K562 (cell line): ENCODE measurements around the gene CRYBB2. TPM values are rescaled to one million over a fixed set of nuclear protein-coding genes. Genes with fewer than 3 reads are reported as not detected.

Experiments used
- ATAC-seq: fragments of 200-7000 bp; cut with Tn5 transposase; 3 replicates; pipeline ENCODE4 v1.9.1; 2020; ENCODE audit warnings: moderate library complexity
- BruUV-seq: library from RNA; stranded (reverse); fragments of 400-500 nt; replicated peaks from 2 replicates; lab custom pipeline; 2021; lab: Mats Ljungman, UMichigan
- CTCF ChIA-PET: fragments of 300-600 bp; formaldehyde crosslinking; extraction: SDS; loops from one replicate; lab custom pipeline; 2021; ENCODE audit warnings: low intra/inter-chr PET ratio; lab: Yijun Ruan, JAX
- POLR2A ChIA-PET: fragments of 300-600, 350-650 bp; sonication (Branson Sonifier 250); formaldehyde crosslinking; extraction: SDS; loops from one replicate; lab custom pipeline; 2021; ENCODE audit warnings: antibody characterized with exemption, inconsistent platforms; lab: Yijun Ruan, JAX
- DNase-seq, 4 experiments: peaks; one replicate each; pipeline versions ENCODE4 v3.0.0 to v3.0.0-alpha.2; 2011 to 2018; ENCODE audit warnings: low spot score in 3 of 4, mixed read lengths in 3 of 4; ENCODE audit errors: extremely low read depth in 1 of 4
- FAIRE-seq: peaks from 2 replicates; lab custom pipeline; 2011; peaks lifted over from hg19 to GRCh38; lab: Jason Lieb, UNC
- H2AFZ ChIP-seq: 2 replicates; pipeline ENCODE4 v1.6.0; 2011; ENCODE audit warnings: low read depth, low read length, control low read depth, inconsistent platforms
- H3K27ac ChIP-seq: fragments of 200-600 bp; 3 replicates; pipeline ENCODE4 v1.8.0; 2011; ENCODE audit warnings: low read depth, mild to moderate bottlenecking, control low read depth, inconsistent platforms, low read length, moderate library complexity, mixed read lengths; ENCODE audit errors: extremely low read depth
- H3K27me3 ChIP-seq, 2 experiments: fragments of 300-600 bp in 1 of 2; 2 replicates in 1 of 2; 3 replicates in 1 of 2; pipeline versions ENCODE4 v1.6.0 to v1.8.0; 2011; ENCODE audit warnings: inconsistent platforms in 2 of 2, low read length in 2 of 2, mild to moderate bottlenecking in 1 of 2, mixed read lengths in 1 of 2, moderate library complexity in 1 of 2; ENCODE audit not compliant: control insufficient read depth in 2 of 2, insufficient read depth in 2 of 2
- H3K36me3 ChIP-seq: fragments of 300-600 bp; 3 replicates; pipeline ENCODE4 v1.8.0; 2011; ENCODE audit warnings: mild to moderate bottlenecking, low read length, inconsistent platforms; ENCODE audit not compliant: control insufficient read depth, insufficient read depth
- H3K4me1 ChIP-seq, 2 experiments: fragments of 200-600 bp in 1 of 2; replicated peaks in 1 of 2; 2 replicates in 1 of 2; 3 replicates in 1 of 2; pipeline versions ENCODE4 v1.5.1 to v1.8.0; 2011; ENCODE audit warnings: inconsistent platforms in 2 of 2, low read length in 2 of 2, mild to moderate bottlenecking in 1 of 2, mixed read lengths in 1 of 2, moderate library complexity in 1 of 2; ENCODE audit not compliant: control insufficient read depth in 2 of 2, insufficient read depth in 2 of 2
- H3K4me2 ChIP-seq: 2 replicates; pipeline ENCODE4 v1.6.1; 2011; ENCODE audit warnings: low read length, control low read depth, inconsistent platforms, mixed read lengths; ENCODE audit not compliant: insufficient read depth
- H3K4me3 ChIP-seq: fragments of 200-600 bp; sonication (generic), shearing (Covaris generic); 2 replicates; pipeline ENCODE4 v1.5.1; 2016; ENCODE audit warnings: control low read depth, inconsistent platforms
- H3K79me2 ChIP-seq: fragments of 200-600 bp; 3 replicates; pipeline ENCODE4 v1.8.0; 2011; ENCODE audit warnings: low read length, inconsistent platforms; ENCODE audit not compliant: control insufficient read depth, insufficient read depth
- H3K9ac ChIP-seq, 2 experiments: 2 replicates each; pipeline versions ENCODE4 v1.6.0 to v1.6.1; 2011; ENCODE audit warnings: low read depth in 2 of 2, low read length in 2 of 2, control low read depth in 1 of 2, inconsistent platforms in 1 of 2, mild to moderate bottlenecking in 1 of 2, mixed read lengths in 1 of 2; ENCODE audit not compliant: insufficient read depth in 1 of 2
- H3K9me1 ChIP-seq: one replicate; pipeline ENCODE4 v1.6.0; 2011; ENCODE audit warnings: inconsistent platforms, mild to moderate bottlenecking, low read length, moderate library complexity; ENCODE audit not compliant: control insufficient read depth, insufficient read depth
- H3K9me3 ChIP-seq: replicated peaks from 2 replicates; pipeline ENCODE4 v1.5.1; 2011; ENCODE audit warnings: low read depth, low read length, inconsistent platforms; ENCODE audit not compliant: control insufficient read depth, insufficient read depth
- H4K20me1 ChIP-seq: replicated peaks from 2 replicates; pipeline ENCODE4 v1.6.1; 2011; ENCODE audit warnings: low read length, inconsistent platforms, mixed read lengths; ENCODE audit not compliant: control insufficient read depth, insufficient read depth
- GTF3C2 ChIP-seq: IDR thresholded peaks from 3 replicates; pipeline ENCODE4 v1.6.1; 2011; ENCODE audit warnings: borderline replicate concordance, mild to moderate bottlenecking, moderate library complexity; ENCODE audit not compliant: insufficient read length; ENCODE audit errors: extremely low read depth
- NR4A1 ChIP-seq, 2 experiments: fragments of 250-450 bp in 1 of 2; fragments of 450-650 bp in 1 of 2; sonication (Bioruptor Pico) in 1 of 2; IDR thresholded peaks; 2 replicates each; pipeline versions ENCODE4 v1.4.0 to v1.6.1; 2016 to 2020; ENCODE audit warnings: mild to moderate bottlenecking in 2 of 2, missing compliant biosample characterization in 1 of 2, missing genetic modification characterization in 1 of 2, moderate library complexity in 1 of 2
- SRF ChIP-seq, 2 experiments: fragments of 250-450, 450-650 bp in 1 of 2; sonication (Bioruptor Pico) in 1 of 2; sonication (generic) in 1 of 2; formaldehyde crosslinking; IDR thresholded peaks; 2 replicates each; pipeline versions ENCODE4 v1.5.0 to v1.5.1; 2020 to 2022; ENCODE audit warnings: mild to moderate bottlenecking in 1 of 2, missing genetic modification reagents in 1 of 2
- ZNF253 ChIP-seq: fragments of 250-450 bp; sonication (Bioruptor Pico); conservative IDR thresholded peaks from 2 replicates; pipeline ENCODE4 v1.6.1; 2021; ENCODE audit warnings: mild to moderate bottlenecking
- ZNF280B ChIP-seq: fragments of 250-450 bp; sonication (Bioruptor Pico); IDR thresholded peaks from 2 replicates; pipeline ENCODE4 v1.5.1; 2021; ENCODE audit warnings: mild to moderate bottlenecking
- ZNF583 ChIP-seq: fragments of 250-450 bp; sonication (Bioruptor Pico); IDR thresholded peaks from 2 replicates; pipeline ENCODE4 v1.4.0; 2020
- WGBS: fragments of 100-300 bp; shearing (Covaris generic); methylation state at CpG from one replicate; pipeline ENCODE4 v1.1.6; 2016; ENCODE audit warnings: low coverage, mixed read lengths; ENCODE audit not compliant: insufficient coverage; ENCODE audit errors: missing lambda C conversion rate; 5-methylcytosine and 5-hydroxymethylcytosine counted together
- in situ Hi-C: fragments of 300-500 bp; cut with MboI; formaldehyde crosslinking; loops from 4 replicates; pipeline ENCODE4 v1.15.0; 2018; ENCODE audit warnings: inconsistent platforms, mixed read lengths
- intact Hi-C: fragments of 100-400 bp; cut with micrococcal nuclease; formaldehyde crosslinking; loops from 2 replicates; pipeline ENCODE4 v1.14.2; 2022
- polyA plus RNA-seq, 8 experiments: library from polyadenylated mRNA; depleted of rRNA in 4 of 8; stranded (reverse) in 5 of 8; unstranded in 3 of 8; fragments of >200 nt; fragmentation: Nextera tagmentation in 2 of 8; fragmentation: Illumina TruSeq in 1 of 8; extraction: Ambion mirVana in 2 of 8; extraction: Trizol in 1 of 8; gene quantifications; 2 replicates each; pipeline versions ENCODE4 v1.2.1 to v1.2.3, GENCODE V29; 2011 to 2014; ENCODE audit warnings: inconsistent platforms in 1 of 8, missing spikeins in 1 of 8
- total RNA-seq, 7 experiments: library from RNA; depleted of rRNA in 6 of 7; stranded (reverse); fragments of >200 nt in 6 of 7; fragmentation: Illumina TruSeq in 2 of 7; extraction: Trizol in 2 of 7; gene quantifications; 2 replicates each; pipeline versions ENCODE4 v1.2.1 to v1.2.3, GENCODE V29; 2011 to 2021; ENCODE audit warnings: low replicate concordance in 1 of 7
- TF ChIP-seq, protein P1 (sequence below): fragments of 450-650 bp; IDR thresholded peaks from 2 replicates; pipeline ENCODE4 v1.6.1; 2016; ENCODE audit warnings: missing biosample characterization, missing genetic modification characterization

The CRYBB2 gene
- total and polyA plus RNA-seq, 9 of the 15 experiments (the other 6 are each of a cell fraction or from before 2014, with no cell fraction given), result not detected

GRCh38 chr22:25197340-25197739 is 22.1 kb upstream of the CRYBB2 start:
- CTCF ChIA-PET, result no interaction called here
- no peak for DNase-seq
- no peak for FAIRE-seq
- no peak for ATAC-seq
- POLR2A ChIA-PET, result interaction anchor here (0.5 kb wide), 1 partner anchor 1143 kb away, joined by 3 read pairs; no protein-coding TSS in a partner anchor
- no peaks in the 10 kb centered on the region for H3K9me3 ChIP-seq
- H3K27ac ChIP-seq, result no peak overlapping the region
- H3K79me2 ChIP-seq, result no peaks in the 10 kb centered on the region
- no peak for TF ChIP-seq ZNF280B (CRISPR knock-in tag)
- TF ChIP-seq, all 486 proteins: peak for 0
- intact Hi-C loops, result no loop called here
- H3K4me2 ChIP-seq, result no peak overlapping the region
- BruUV-seq, result no TSS peak
- H3K9me1 ChIP-seq, result no peaks in the 10 kb centered on the region
- H4K20me1 ChIP-seq, result no peaks in the 10 kb centered on the region; the same call in 1 of the 2 replicates
- H3K27me3 ChIP-seq, result peaks cover 0 to 16% of the 10 kb centered on the region in 2 experiments; a peak in 1 of 5 replicates
- H3K4me1 ChIP-seq, result no peaks in the 10 kb centered on the region
- H3K4me3 ChIP-seq, result no peak overlapping the region
- H3K9ac ChIP-seq, result no peak overlapping the region
- in situ Hi-C loops, result no loop called here
- no peaks in the 10 kb centered on the region for H3K36me3 ChIP-seq
- H2AFZ ChIP-seq, result no peak overlapping the region
- 2% methylated on average over 4 of the region's 4 CpGs for WGBS

GRCh38 chr22:25199731-25200520 is 19.5 kb upstream of the CRYBB2 start, which contains the start of gene CRYBB3:
TSS of gene CRYBB3 (plus strand) at chr22:25199858. CDS start at chr22:25201397, 1,539 bp downstream.
- no peaks in the 10 kb centered on the region for H3K9me1 ChIP-seq
- no peak for ATAC-seq
- H3K27ac ChIP-seq, result no peak within 1 kb of the TSS
- no peak within 1 kb of the TSS for H2AFZ ChIP-seq
- no peaks in the 10 kb centered on the region for H3K79me2 ChIP-seq
- ChIA-PET POLR2A (no interaction called here), CTCF (no interaction called here)
- no peaks in the 10 kb centered on the region; a peak in 1 of 5 replicates for H3K4me1 ChIP-seq
- WGBS, result 2% methylated on average over 9 of the region's 17 CpGs
- H3K36me3 ChIP-seq, result no peaks in the 10 kb centered on the region
- H3K9ac ChIP-seq, result no peak within 1 kb of the TSS
- peaks cover 1 to 20% of the 10 kb centered on the region in 2 experiments; a peak in 2 of 5 replicates for H3K27me3 ChIP-seq
- no peak within 1 kb of the TSS for H3K4me2 ChIP-seq
- no peak for FAIRE-seq
- DNase-seq, result no peak
- H3K4me3 ChIP-seq, result no peak within 1 kb of the TSS
- intact Hi-C loops, result no loop called here
- H3K9me3 ChIP-seq, result no peaks in the 10 kb centered on the region
- H4K20me1 ChIP-seq, result 0 out of 2 replicates have a peak, but pooled peaks cover 3% of the 10 kb centered on the region
- in situ Hi-C loops, result loop anchor here (10.0 to 25.0 kb wide), 2 partner anchors 135 to 1137 kb away; no protein-coding TSS in a partner anchor
- no TSS peak for BruUV-seq
- TF ChIP-seq SRF (CRISPR knock-in tag; IDR thresholded peaks at IDR 0.05) (no peak), ZNF583 (CRISPR knock-in tag) (no peak), GTF3C2 (no peak), ZNF253 (CRISPR knock-in tag) (no peak), NR4A1 (CRISPR knock-in tag; IDR thresholded peaks at IDR 0.05) (no peak), NR4A1 (tag; IDR thresholded peaks at IDR 0.05) (no peak)
- TF ChIP-seq, protein P1, sequence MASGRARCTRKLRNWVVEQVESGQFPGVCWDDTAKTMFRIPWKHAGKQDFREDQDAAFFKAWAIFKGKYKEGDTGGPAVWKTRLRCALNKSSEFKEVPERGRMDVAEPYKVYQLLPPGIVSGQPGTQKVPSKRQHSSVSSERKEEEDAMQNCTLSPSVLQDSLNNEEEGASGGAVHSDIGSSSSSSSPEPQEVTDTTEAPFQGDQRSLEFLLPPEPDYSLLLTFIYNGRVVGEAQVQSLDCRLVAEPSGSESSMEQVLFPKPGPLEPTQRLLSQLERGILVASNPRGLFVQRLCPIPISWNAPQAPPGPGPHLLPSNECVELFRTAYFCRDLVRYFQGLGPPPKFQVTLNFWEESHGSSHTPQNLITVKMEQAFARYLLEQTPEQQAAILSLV (tag), result no peak
